H9 (cell line): Measurements from ENCODE around the gene PLA2G4E. TPM values are rescaled to one million over a fixed set of nuclear protein-coding genes. Genes with fewer than 3 reads are reported as not detected.

ENCODE experiments used
- DNase-seq: peaks from one replicate; pipeline ENCODE4 v3.0.0-alpha.2; 2017
- H2AFZ ChIP-seq: one replicate; pipeline ENCODE4 v1.6.1; 2013; ENCODE audit warnings: mild to moderate bottlenecking, low read length, control low read depth, moderate library complexity
- H2AK5ac ChIP-seq: 2 replicates; pipeline ENCODE4 v1.6.1; 2013; ENCODE audit warnings: low read length, control low read depth, mixed read lengths; ENCODE audit not compliant: insufficient read length
- H2BK120ac ChIP-seq: one replicate; pipeline ENCODE4 v1.6.1; 2013; ENCODE audit warnings: low read depth, mild to moderate bottlenecking, low read length, control low read depth, inconsistent platforms; ENCODE audit not compliant: poor library complexity, severe bottlenecking
- H2BK12ac ChIP-seq: 2 replicates; pipeline ENCODE4 v1.6.1; 2013; ENCODE audit warnings: low read length, control low read depth, mixed read lengths, low read depth; ENCODE audit not compliant: insufficient read length
- H2BK15ac ChIP-seq: 2 replicates; pipeline ENCODE4 v1.6.1; 2013; ENCODE audit warnings: low read depth, low read length, control low read depth
- H2BK20ac ChIP-seq: one replicate; pipeline ENCODE4 v1.6.1; 2013; ENCODE audit warnings: low read depth, mild to moderate bottlenecking, low read length, control low read depth, inconsistent platforms; ENCODE audit not compliant: poor library complexity, severe bottlenecking
- H2BK5ac ChIP-seq: 2 replicates; pipeline ENCODE4 v1.6.1; 2013; ENCODE audit warnings: low read length, control low read depth, mixed read lengths; ENCODE audit not compliant: insufficient read length
- H3K14ac ChIP-seq: 2 replicates; pipeline ENCODE4 v1.6.1; 2013; ENCODE audit warnings: low read length, control low read depth; ENCODE audit not compliant: insufficient read depth
- H3K18ac ChIP-seq: 2 replicates; pipeline ENCODE4 v1.6.1; 2013; ENCODE audit warnings: low read depth, mild to moderate bottlenecking, mixed read lengths, low read length, control low read depth; ENCODE audit not compliant: insufficient read length
- H3K23ac ChIP-seq: 2 replicates; pipeline ENCODE4 v1.6.1; 2013; ENCODE audit warnings: low read length, control low read depth, mixed read lengths, low read depth; ENCODE audit not compliant: insufficient read length
- H3K23me2 ChIP-seq: 2 replicates; pipeline ENCODE4 v1.6.1; 2013; ENCODE audit warnings: low read depth, mild to moderate bottlenecking, mixed read lengths, low read length, control low read depth; ENCODE audit not compliant: insufficient read length, poor library complexity, severe bottlenecking
- H3K27ac ChIP-seq: 2 replicates; pipeline ENCODE4 v1.5.1; 2013; ENCODE audit warnings: low read length, control low read depth, mixed read lengths, low read depth; ENCODE audit not compliant: insufficient read length
- H3K27me3 ChIP-seq: 2 replicates; pipeline ENCODE4 v1.6.1; 2013; ENCODE audit warnings: low read length, control low read depth, inconsistent platforms; ENCODE audit not compliant: insufficient read depth
- H3K4ac ChIP-seq: 2 replicates; pipeline ENCODE4 v1.6.1; 2013; ENCODE audit warnings: low read depth, mild to moderate bottlenecking, control low read depth, inconsistent platforms, low read length, moderate library complexity
- H3K4me1 ChIP-seq: 2 replicates; pipeline ENCODE4 v1.6.1; 2013; ENCODE audit warnings: low read length, control low read depth, inconsistent platforms; ENCODE audit not compliant: insufficient read depth
- H3K4me2 ChIP-seq: 2 replicates; pipeline ENCODE4 v1.6.1; 2013; ENCODE audit warnings: low read length, control low read depth, mixed read lengths; ENCODE audit not compliant: insufficient read length, insufficient read depth
- H3K56ac ChIP-seq: 2 replicates; pipeline ENCODE4 v1.6.1; 2013; ENCODE audit warnings: low read depth, mild to moderate bottlenecking, mixed read lengths, low read length, control low read depth; ENCODE audit not compliant: insufficient read length
- H3K79me1 ChIP-seq: 2 replicates; pipeline ENCODE4 v1.6.1; 2013; ENCODE audit warnings: low read depth, mild to moderate bottlenecking, moderate library complexity, low read length, control low read depth, inconsistent platforms; ENCODE audit not compliant: insufficient read depth, poor library complexity, severe bottlenecking
- H3K79me2 ChIP-seq: 2 replicates; pipeline ENCODE4 v1.6.1; 2013; ENCODE audit warnings: low read length, control low read depth, inconsistent platforms; ENCODE audit not compliant: insufficient read depth
- H3K9ac ChIP-seq: 2 replicates; pipeline ENCODE4 v1.6.1; 2013; ENCODE audit warnings: low read length, control low read depth, mixed read lengths; ENCODE audit not compliant: insufficient read length; ENCODE audit errors: extremely low read depth
- H3K9me3 ChIP-seq: one replicate; pipeline ENCODE4 v1.6.1; 2013; ENCODE audit warnings: low read depth, low read length, inconsistent platforms; ENCODE audit not compliant: control insufficient read depth
- H3T11ph ChIP-seq: one replicate; pipeline ENCODE4 v1.6.1; 2013; ENCODE audit warnings: mild to moderate bottlenecking, low read length, control low read depth, inconsistent platforms
- H4K20me1 ChIP-seq: one replicate; pipeline ENCODE4 v1.6.1; 2013; ENCODE audit not compliant: control insufficient read depth, insufficient read length, insufficient read depth
- H4K5ac ChIP-seq: 2 replicates; pipeline ENCODE4 v1.6.1; 2013; ENCODE audit warnings: low read depth, mild to moderate bottlenecking, mixed read lengths, low read length, control low read depth; ENCODE audit not compliant: insufficient read length
- H4K8ac ChIP-seq: replicated peaks from 2 replicates; pipeline ENCODE4 v1.6.1; 2013; ENCODE audit warnings: low read length, control low read depth, mixed read lengths, low read depth; ENCODE audit not compliant: insufficient read length
- H4K91ac ChIP-seq: 2 replicates; pipeline ENCODE4 v1.6.1; 2013; ENCODE audit warnings: low read depth, mild to moderate bottlenecking, moderate library complexity, mixed read lengths, low read length, control low read depth; ENCODE audit not compliant: insufficient read length
- H3K27ac Mint-ChIP-seq, 3 experiments: 2 replicates in 2 of 3; 3 replicates in 1 of 3; pipeline ENCODE4 v1.8.0; 2020 to 2021; ENCODE audit warnings: mixed read lengths in 3 of 3, mild to moderate bottlenecking in 1 of 3, moderate library complexity in 1 of 3
- H3K27me3 Mint-ChIP-seq: 2 replicates; pipeline ENCODE4 v1.8.0; 2021; ENCODE audit warnings: low read depth, mild to moderate bottlenecking, moderate library complexity, mixed read lengths
- H3K36me3 Mint-ChIP-seq, 3 experiments: 2 replicates in 2 of 3; 3 replicates in 1 of 3; pipeline ENCODE4 v1.8.0; 2020 to 2021; ENCODE audit warnings: low read depth in 3 of 3, mixed read lengths in 3 of 3; ENCODE audit not compliant: insufficient read depth in 1 of 3
- H3K4me1 Mint-ChIP-seq, 2 experiments: 2 replicates each; pipeline ENCODE4 v1.8.0; 2020; ENCODE audit warnings: mixed read lengths in 2 of 2
- H3K4me3 Mint-ChIP-seq, 2 experiments: 2 replicates in 1 of 2; 3 replicates in 1 of 2; pipeline ENCODE4 v1.8.0; 2020 to 2021; ENCODE audit warnings: mild to moderate bottlenecking in 2 of 2, mixed read lengths in 2 of 2, moderate library complexity in 1 of 2
- H3K9me3 Mint-ChIP-seq, 2 experiments: 2 replicates in 1 of 2; 3 replicates in 1 of 2; pipeline ENCODE4 v1.8.0; 2020; ENCODE audit warnings: mild to moderate bottlenecking in 2 of 2, mixed read lengths in 2 of 2, moderate library complexity in 1 of 2
- WGBS: extraction: QIAGEN DNeasy Blood & Tissue Kit; methylation state at CpG from one replicate; pipeline ENCODE4 v1.1.7; 2013; ENCODE audit warnings: missing lambda C conversion rate, low lambda C conversion rate, mixed read lengths; ENCODE audit not compliant: insufficient read length; ENCODE audit errors: extremely low coverage; 5-methylcytosine and 5-hydroxymethylcytosine counted together
- total RNA-seq: library from RNA; stranded (reverse); gene quantifications from 2 replicates; pipeline ENCODE4 v1.2.1, GENCODE V29; 2021
- TF ChIP-seq, protein P1 (sequence below): fragments of 200-600 bp; sonication (generic); conservative IDR thresholded peaks from 3 replicates; pipeline ENCODE4 v1.8.0; 2021; ENCODE audit warnings: antibody characterized with exemption, mild to moderate bottlenecking

PLA2G4E gene
- total RNA-seq, 1 experiment from 2014 or later, result not detected

DNA sequence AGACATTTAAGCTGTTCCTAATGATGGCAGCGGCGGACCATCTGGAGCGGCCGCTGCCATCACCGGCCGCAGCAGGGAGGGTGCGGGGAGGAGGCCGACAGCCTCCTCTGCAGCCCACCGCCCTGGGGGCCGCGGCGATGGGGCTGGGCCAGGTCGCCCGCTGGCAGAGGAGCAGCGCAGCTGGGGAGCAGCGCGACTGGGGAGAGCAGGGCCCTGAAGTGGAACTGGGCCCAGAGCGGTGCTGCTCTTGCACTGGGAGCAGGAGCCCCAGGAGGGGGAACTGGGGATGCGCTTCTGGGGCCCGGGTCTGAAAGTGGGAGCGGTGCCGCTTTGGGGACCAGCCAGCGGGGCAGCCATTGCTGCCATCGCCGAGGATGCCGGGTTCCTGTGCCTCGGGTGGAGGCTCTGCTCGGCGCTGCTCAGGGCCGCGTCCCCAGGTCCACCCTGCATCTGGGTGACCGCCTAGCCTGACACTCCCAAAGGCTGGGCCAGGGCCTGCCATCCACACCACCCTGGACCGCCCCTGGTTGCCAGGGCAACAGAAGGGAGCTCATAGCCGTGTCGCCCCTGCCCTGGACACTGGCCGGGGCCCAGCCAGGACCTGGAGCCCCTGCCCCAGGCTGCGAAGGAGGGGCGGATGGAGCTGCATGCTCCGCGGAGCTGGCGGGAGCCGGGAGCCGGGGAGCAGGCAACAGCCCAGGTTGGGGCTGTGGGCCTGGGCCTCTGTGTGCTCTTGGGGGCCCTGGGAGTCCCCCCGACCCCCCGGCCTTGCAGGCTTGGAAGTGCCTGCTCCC lies 15.5 kb upstream of the PLA2G4E start:
- H3K79me2 ChIP-seq, result no peaks in the 10 kb centered on the region
- no peaks in the 10 kb centered on the region; the same call in 1 of the 2 replicates for H3K27me3 Mint-ChIP-seq
- H3K4ac ChIP-seq, result no peak overlapping the region
- no peak overlapping the region for H2AFZ ChIP-seq
- peaks cover 9% of the 10 kb centered on the region; the same call in 1 of the 2 replicates for H3K4me1 ChIP-seq
- H2AK5ac ChIP-seq, result no peak overlapping the region
- no peak overlapping the region for H3K14ac ChIP-seq
- no peak overlapping the region for H2BK15ac ChIP-seq
- no peaks in the 10 kb centered on the region for H3K79me1 ChIP-seq
- H3T11ph ChIP-seq, result no peak overlapping the region
- no peak overlapping the region for H2BK12ac ChIP-seq
- H4K8ac ChIP-seq, result no peak overlapping the region
- no peak overlapping the region for H3K4me2 ChIP-seq
- no peak overlapping the region for H3K56ac ChIP-seq
- H3K4me1 Mint-ChIP-seq, result peaks cover 8% of the 10 kb centered on the region in 2 experiments
- no peaks in the 10 kb centered on the region for H4K20me1 ChIP-seq
- TF ChIP-seq, protein P1, sequence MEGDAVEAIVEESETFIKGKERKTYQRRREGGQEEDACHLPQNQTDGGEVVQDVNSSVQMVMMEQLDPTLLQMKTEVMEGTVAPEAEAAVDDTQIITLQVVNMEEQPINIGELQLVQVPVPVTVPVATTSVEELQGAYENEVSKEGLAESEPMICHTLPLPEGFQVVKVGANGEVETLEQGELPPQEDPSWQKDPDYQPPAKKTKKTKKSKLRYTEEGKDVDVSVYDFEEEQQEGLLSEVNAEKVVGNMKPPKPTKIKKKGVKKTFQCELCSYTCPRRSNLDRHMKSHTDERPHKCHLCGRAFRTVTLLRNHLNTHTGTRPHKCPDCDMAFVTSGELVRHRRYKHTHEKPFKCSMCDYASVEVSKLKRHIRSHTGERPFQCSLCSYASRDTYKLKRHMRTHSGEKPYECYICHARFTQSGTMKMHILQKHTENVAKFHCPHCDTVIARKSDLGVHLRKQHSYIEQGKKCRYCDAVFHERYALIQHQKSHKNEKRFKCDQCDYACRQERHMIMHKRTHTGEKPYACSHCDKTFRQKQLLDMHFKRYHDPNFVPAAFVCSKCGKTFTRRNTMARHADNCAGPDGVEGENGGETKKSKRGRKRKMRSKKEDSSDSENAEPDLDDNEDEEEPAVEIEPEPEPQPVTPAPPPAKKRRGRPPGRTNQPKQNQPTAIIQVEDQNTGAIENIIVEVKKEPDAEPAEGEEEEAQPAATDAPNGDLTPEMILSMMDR, result no peak
- H3K9me3 Mint-ChIP-seq, result peaks cover 4 to 11% of the 10 kb centered on the region in 2 experiments; a peak in 3 of 5 replicates
- no peak overlapping the region for H3K27ac Mint-ChIP-seq
- H3K36me3 Mint-ChIP-seq, result no peaks in the 10 kb centered on the region; a peak in 2 of 7 replicates
- H3K23ac ChIP-seq, result no peak overlapping the region
- no peak overlapping the region for H2BK5ac ChIP-seq
- no peak overlapping the region for H3K4me3 Mint-ChIP-seq
- no peak overlapping the region for H4K5ac ChIP-seq
- no peak overlapping the region for H2BK20ac ChIP-seq
- no peak overlapping the region for H4K91ac ChIP-seq
- H2BK120ac ChIP-seq, result no peak overlapping the region
- H3K9me3 ChIP-seq, result no peaks in the 10 kb centered on the region
- H3K9ac ChIP-seq, result no peak overlapping the region
- no peaks in the 10 kb centered on the region for H3K23me2 ChIP-seq
- no CpG with 5 or more reads among the region's 45 CpGs for WGBS
- H3K27me3 ChIP-seq, result no peaks in the 10 kb centered on the region
- no peak overlapping the region for H3K27ac ChIP-seq
- H3K18ac ChIP-seq, result no peak overlapping the region
- peak; percentile 59 for DNase-seq
